ENCODE measurements around the gene AGTRAP. TPM values are rescaled to one million over a fixed set of nuclear protein-coding genes. Genes with fewer than 3 reads are reported as not detected.

AGTRAP gene
- total RNA-seq, 4 donors from 2014 or later: 26.3 to 62.3 (median 40.2) TPM

GRCh38 chr1:11704194-11704529, 31.8 kb upstream of the AGTRAP start:
- no peak for DNase-seq (ENCODE audit: low spot score in 2 of 2)
- intact Hi-C loops (cut with DNase I; ENCODE audit: low total_unique reads): no loop called here
- TF ChIP-seq POLR2A (IDR thresholded peaks at IDR 0.05) (no peak), CTCF (IDR thresholded peaks at IDR 0.05) (no peak)
- H3K4me3 ChIP-seq (ENCODE audit: low read depth, poor library complexity, severe bottlenecking): no peak overlapping the region
- WGBS, 2 donors: 57 to 68% methylated on average over 11 of the region's 11 CpGs

- TF ChIP-seq POLR2A (IDR thresholded peaks at IDR 0.05) (no peak), CTCF (IDR thresholded peaks at IDR 0.05) (no peak)
- intact Hi-C loops (cut with DNase I; ENCODE audit: low total_unique reads): no loop called here
- DNase-seq (ENCODE audit: low spot score in 2 of 2): no peak
- no peak overlapping the region for H3K4me3 ChIP-seq (ENCODE audit: low read depth, poor library complexity, severe bottlenecking)
- 71 to 75% methylated on average over 17 to 22 of the region's 22 CpGs for WGBS, 2 donors
Measured at GRCh38 chr1:11704691-11705475, 31.1 kb upstream of the AGTRAP start.

DNA sequence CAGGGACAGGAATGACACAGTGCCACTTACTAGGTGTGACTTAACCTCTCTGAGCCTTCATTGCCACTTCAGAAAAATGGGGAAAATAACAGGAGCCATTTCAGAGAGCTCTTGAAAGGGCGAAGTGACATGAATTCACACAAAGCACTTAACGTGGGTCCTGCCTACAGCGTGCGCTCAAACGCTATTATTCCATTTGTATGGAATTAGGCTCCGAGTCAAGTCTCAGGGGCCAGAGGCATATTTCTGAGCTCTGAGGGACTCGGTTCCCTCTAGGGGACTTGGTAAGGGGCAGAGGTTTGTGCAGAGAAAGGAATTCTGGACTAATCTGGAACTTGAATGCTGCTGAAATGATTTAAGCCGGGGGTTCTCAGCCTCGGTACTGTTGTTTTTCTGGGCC, 30.3 kb upstream of the AGTRAP start:
- no peak for DNase-seq (ENCODE audit: low spot score in 2 of 2)
- TF ChIP-seq CTCF (IDR thresholded peaks at IDR 0.05) (no peak), POLR2A (IDR thresholded peaks at IDR 0.05) (no peak)
- H3K4me3 ChIP-seq (ENCODE audit: low read depth, poor library complexity, severe bottlenecking): no peak overlapping the region
- intact Hi-C loops (cut with DNase I; ENCODE audit: low total_unique reads): no loop called here
- 73 to 83% methylated on average over 9 of the region's 9 CpGs for WGBS, 2 donors

DNA sequence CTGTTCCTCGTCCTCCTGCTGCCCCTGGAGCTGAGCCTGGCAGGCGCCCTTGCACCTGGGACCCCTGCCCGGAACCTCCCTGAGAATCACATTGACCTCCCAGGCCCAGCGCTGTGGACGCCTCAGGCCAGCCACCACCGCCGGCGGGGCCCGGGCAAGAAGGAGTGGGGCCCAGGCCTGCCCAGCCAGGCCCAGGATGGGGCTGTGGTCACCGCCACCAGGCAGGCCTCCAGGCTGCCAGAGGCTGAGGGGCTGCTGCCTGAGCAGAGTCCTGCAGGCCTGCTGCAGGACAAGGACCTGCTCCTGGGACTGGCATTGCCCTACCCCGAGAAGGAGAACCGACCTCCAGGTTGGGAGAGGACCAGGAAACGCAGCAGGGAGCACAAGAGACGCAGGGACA, 29.6 kb upstream of the AGTRAP start:
- no peak overlapping the region for H3K4me3 ChIP-seq (ENCODE audit: low read depth, poor library complexity, severe bottlenecking)
- 78 to 82% methylated on average over 10 of the region's 14 CpGs for WGBS, 2 donors
- TF ChIP-seq CTCF (IDR thresholded peaks at IDR 0.05): no peak
- TF ChIP-seq POLR2A (IDR thresholded peaks at IDR 0.05): no peak
- intact Hi-C loops (cut with DNase I; ENCODE audit: low total_unique reads): no loop called here
- no peak for DNase-seq (ENCODE audit: low spot score in 2 of 2)

DNA sequence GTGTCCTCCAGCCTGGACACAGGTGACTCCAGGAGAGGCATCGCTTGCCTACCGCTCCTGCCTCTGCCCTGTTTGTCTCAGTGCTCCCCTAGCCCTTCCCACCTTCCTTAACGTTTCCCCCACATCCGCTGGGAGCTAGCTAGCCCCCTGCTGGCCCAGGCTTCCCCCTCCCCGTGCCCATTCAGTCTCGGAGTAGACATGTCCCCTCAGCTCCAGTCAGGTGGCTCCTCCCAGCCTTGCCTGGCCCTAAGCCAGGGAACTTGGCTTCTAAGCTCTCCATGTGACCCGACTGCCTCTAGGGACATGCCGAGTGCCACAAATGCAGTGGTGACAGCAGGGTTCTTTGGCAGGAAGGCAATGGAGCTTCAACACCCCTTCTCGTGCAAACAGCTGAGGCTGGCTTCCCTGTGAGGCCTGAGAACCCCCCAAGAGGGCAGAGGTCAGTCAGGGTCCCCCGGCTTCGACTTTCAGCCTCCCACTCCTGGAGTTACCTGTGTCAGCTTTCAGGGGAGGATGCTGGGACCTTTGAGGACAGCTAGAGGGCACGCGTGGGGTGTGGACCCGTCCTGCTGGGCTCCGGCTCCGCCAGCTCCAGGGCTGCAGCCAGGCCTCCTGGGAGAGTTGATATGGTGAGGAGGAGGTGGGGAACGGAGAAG, 28.2 kb upstream of the AGTRAP start:
- TF ChIP-seq POLR2A (IDR thresholded peaks at IDR 0.05) (no peak), CTCF (IDR thresholded peaks at IDR 0.05) (no peak)
- 38 to 54% methylated on average over 13 to 17 of the region's 17 CpGs for WGBS, 2 donors
- intact Hi-C loops (cut with DNase I; ENCODE audit: low total_unique reads): no loop called here
- no peak for DNase-seq (ENCODE audit: low spot score in 2 of 2)
- H3K4me3 ChIP-seq (ENCODE audit: low read depth, poor library complexity, severe bottlenecking): no peak overlapping the region

Measured in lower leg skin (tissue), 4 donors.